Panc1 (cell line): ENCODE measurements around the gene PRR29. TPM values are rescaled to one million over a fixed set of nuclear protein-coding genes. Genes with fewer than 3 reads are reported as not detected.

Experiments used
- ATAC-seq: fragments of 200-7000 bp; cut with Tn5 transposase; 2 replicates; pipeline ENCODE4 v1.9.1; 2020; ENCODE audit warnings: mild to moderate bottlenecking, moderate library complexity
- BruUV-seq: library from RNA; stranded (reverse); fragments of 400-500 nt; replicated peaks from 2 replicates; lab custom pipeline; 2021; lab: Mats Ljungman, UMichigan
- CTCF ChIA-PET: fragments of 300-600 bp; sonication (Branson Sonifier 250); formaldehyde crosslinking; loops from one replicate; lab custom pipeline; 2022; ENCODE audit warnings: antibody characterized with exemption; lab: Charles Lee
- POLR2A ChIA-PET: fragments of 300-600 bp; sonication (Branson Sonifier 250); formaldehyde crosslinking; loops from one replicate; lab custom pipeline; 2022; ENCODE audit warnings: antibody characterized with exemption; lab: Charles Lee
- DNase-seq: peaks from one replicate; pipeline ENCODE4 v3.0.0-alpha.2; 2010; ENCODE audit warnings: low read depth, low spot score
- H3K27ac ChIP-seq: 2 replicates; pipeline ENCODE4 v1.5.1; 2011; ENCODE audit warnings: mild to moderate bottlenecking, low read length, inconsistent platforms
- H3K27me3 ChIP-seq: fragments of 200-500 bp; sonication (Bioruptor generic); 2 replicates; pipeline ENCODE4 v1.6.0; 2014; ENCODE audit warnings: low read length, inconsistent platforms; ENCODE audit not compliant: control insufficient read depth, insufficient read depth
- H3K36me3 ChIP-seq: fragments of 200-500 bp; sonication (Bioruptor generic); 2 replicates; pipeline ENCODE4 v1.5.1; 2014; ENCODE audit warnings: inconsistent platforms, mild to moderate bottlenecking, low read length, moderate library complexity; ENCODE audit not compliant: control insufficient read depth, insufficient read depth
- H3K4me1 ChIP-seq: 2 replicates; pipeline ENCODE4 v1.5.1; 2011; ENCODE audit warnings: inconsistent platforms, mild to moderate bottlenecking, low read length, moderate library complexity; ENCODE audit not compliant: control insufficient read depth, insufficient read depth
- H3K4me3 ChIP-seq, 2 experiments: 2 replicates each; pipeline ENCODE4 v1.5.1; 2011 to 2012; ENCODE audit warnings: low read depth in 2 of 2, low read length in 2 of 2, mild to moderate bottlenecking in 2 of 2, inconsistent platforms in 1 of 2, moderate library complexity in 1 of 2
- H3K9me3 ChIP-seq: fragments of 200-500 bp; sonication (Bioruptor generic); 2 replicates; pipeline ENCODE4 v1.5.1; 2014; ENCODE audit warnings: low read depth, mild to moderate bottlenecking, inconsistent platforms, low read length, moderate library complexity; ENCODE audit not compliant: control insufficient read depth, insufficient read depth
- CTCF ChIP-seq: fragments of 450-650 bp; IDR thresholded peaks from 2 replicates; pipeline ENCODE4 v1.5.1; 2017; ENCODE audit warnings: mild to moderate bottlenecking
- POLR2AphosphoS5 ChIP-seq: IDR thresholded peaks from 2 replicates; pipeline ENCODE4 v1.6.1; 2012; ENCODE audit warnings: mild to moderate bottlenecking, low read depth, low read length, moderate library complexity
- SIN3A ChIP-seq: IDR thresholded peaks from 2 replicates; pipeline ENCODE4 v1.6.1; 2012; ENCODE audit warnings: low read depth, mild to moderate bottlenecking, low read length, moderate library complexity, borderline replicate concordance; ENCODE audit not compliant: insufficient read depth
- TCF7L2 ChIP-seq: IDR thresholded peaks from 2 replicates; pipeline ENCODE4 v1.6.1; 2011; ENCODE audit warnings: mild to moderate bottlenecking, low read depth, low read length, inconsistent platforms
- in situ Hi-C: cut with HindIII; loops from 2 replicates; pipeline ENCODE4 v1.10.0; 2016; ENCODE audit warnings: low sequenced_read_pairs, low pct_unique_long_range_greater_than_20kb
- intact Hi-C: fragments of 100-400 bp; cut with micrococcal nuclease; formaldehyde crosslinking; loops from one replicate; pipeline ENCODE4 v1.10.0; 2022; ENCODE audit not compliant: unreplicated experiment
- total RNA-seq: library from RNA; stranded (reverse); gene quantifications from one replicate; pipeline ENCODE4 v1.2.1, GENCODE V29; 2021; ENCODE audit not compliant: unreplicated experiment
- TF ChIP-seq, protein P1 (sequence below), 2 experiments: IDR thresholded peaks; 2 replicates each; pipeline ENCODE4 v1.6.1; 2011 to 2012; ENCODE audit warnings: low read depth in 2 of 2, control low read depth in 1 of 2, low read length in 1 of 2, mild to moderate bottlenecking in 1 of 2, moderate library complexity in 1 of 2; ENCODE audit not compliant: insufficient read depth in 1 of 2

Gene PRR29
- total RNA-seq, 1 experiment from 2014 or later, result 0.10 TPM

- no peak for DNase-seq
- H3K4me3 ChIP-seq, result no peak overlapping the region
- no peaks in the 10 kb centered on the region for H3K27me3 ChIP-seq
- H3K9me3 ChIP-seq, result no peaks in the 10 kb centered on the region
- intact Hi-C loops, result no loop called here
- no peak for ATAC-seq
- no peaks in the 10 kb centered on the region for H3K36me3 ChIP-seq
- ChIA-PET POLR2A (no interaction called here), CTCF (interaction anchor here (0.6 kb wide), 1 partner anchor 121 kb away, joined by 6 read pairs; no protein-coding TSS in a partner anchor)
- no TSS peak for BruUV-seq
- no peak overlapping the region for H3K27ac ChIP-seq
- no peaks in the 10 kb centered on the region for H3K4me1 ChIP-seq
- TF ChIP-seq POLR2AphosphoS5, result no peak
- no peak for TF ChIP-seq CTCF
- TF ChIP-seq SIN3A, result no peak
- TF ChIP-seq, protein P1, sequence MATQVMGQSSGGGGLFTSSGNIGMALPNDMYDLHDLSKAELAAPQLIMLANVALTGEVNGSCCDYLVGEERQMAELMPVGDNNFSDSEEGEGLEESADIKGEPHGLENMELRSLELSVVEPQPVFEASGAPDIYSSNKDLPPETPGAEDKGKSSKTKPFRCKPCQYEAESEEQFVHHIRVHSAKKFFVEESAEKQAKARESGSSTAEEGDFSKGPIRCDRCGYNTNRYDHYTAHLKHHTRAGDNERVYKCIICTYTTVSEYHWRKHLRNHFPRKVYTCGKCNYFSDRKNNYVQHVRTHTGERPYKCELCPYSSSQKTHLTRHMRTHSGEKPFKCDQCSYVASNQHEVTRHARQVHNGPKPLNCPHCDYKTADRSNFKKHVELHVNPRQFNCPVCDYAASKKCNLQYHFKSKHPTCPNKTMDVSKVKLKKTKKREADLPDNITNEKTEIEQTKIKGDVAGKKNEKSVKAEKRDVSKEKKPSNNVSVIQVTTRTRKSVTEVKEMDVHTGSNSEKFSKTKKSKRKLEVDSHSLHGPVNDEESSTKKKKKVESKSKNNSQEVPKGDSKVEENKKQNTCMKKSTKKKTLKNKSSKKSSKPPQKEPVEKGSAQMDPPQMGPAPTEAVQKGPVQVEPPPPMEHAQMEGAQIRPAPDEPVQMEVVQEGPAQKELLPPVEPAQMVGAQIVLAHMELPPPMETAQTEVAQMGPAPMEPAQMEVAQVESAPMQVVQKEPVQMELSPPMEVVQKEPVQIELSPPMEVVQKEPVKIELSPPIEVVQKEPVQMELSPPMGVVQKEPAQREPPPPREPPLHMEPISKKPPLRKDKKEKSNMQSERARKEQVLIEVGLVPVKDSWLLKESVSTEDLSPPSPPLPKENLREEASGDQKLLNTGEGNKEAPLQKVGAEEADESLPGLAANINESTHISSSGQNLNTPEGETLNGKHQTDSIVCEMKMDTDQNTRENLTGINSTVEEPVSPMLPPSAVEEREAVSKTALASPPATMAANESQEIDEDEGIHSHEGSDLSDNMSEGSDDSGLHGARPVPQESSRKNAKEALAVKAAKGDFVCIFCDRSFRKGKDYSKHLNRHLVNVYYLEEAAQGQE (IDR thresholded peaks at IDR 0.05; ENCODE audit: insufficient read depth in 1 of 2, low read depth in 2 of 2, low read length in 1 of 2), result no peak
- TF ChIP-seq TCF7L2, result no peak
- in situ Hi-C loops, result no loop called here
Measured at GRCh38 chr17:63984651-63985386, 13.3 kb upstream of the PRR29 start.

DNA sequence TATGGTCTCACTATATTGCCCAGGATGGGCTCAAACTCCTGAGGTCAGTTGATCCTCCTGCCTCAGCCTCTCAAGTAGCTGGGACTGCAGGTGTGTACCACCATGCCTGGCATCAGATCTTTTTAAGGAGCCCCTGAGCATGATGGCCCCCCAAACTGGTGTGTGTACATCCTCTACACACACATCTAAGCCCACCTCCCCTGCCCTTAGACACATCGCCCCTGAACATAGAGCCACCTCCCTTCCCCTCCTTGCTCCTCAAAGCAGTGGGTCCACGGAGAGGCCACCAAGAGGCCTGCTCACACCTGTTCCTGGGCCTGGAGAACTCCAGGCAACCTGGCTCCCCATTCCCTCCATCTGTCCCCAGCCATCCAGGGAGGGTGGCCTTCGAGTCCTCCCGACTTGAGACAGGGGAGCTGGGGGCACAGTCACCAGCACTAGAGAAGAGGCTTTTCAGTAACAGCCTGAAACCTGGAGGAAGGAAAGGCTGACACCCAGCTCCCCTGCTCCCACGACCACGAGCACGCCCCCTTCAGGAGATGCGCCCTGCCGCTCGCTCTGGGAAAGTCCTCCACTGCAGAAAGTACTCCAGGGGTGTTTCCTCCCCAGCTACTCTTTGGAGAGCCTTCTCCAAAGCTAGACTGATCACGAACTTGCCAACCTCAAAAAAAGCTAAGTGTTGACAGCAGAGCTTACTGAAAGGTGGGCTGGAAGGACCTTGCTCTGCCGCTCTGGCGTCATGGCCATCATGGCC lies 12.6 kb upstream of the PRR29 start:
- no TSS peak for BruUV-seq
- CTCF ChIA-PET, result interaction anchor here (0.6 to 0.7 kb wide), 2 partner anchors 67 to 122 kb away, joined by 6 to 11 read pairs; no protein-coding TSS in a partner anchor
- POLR2A ChIA-PET, result no interaction called here
- H3K27me3 ChIP-seq, result no peaks in the 10 kb centered on the region
- DNase-seq (no peak), ATAC-seq (no peak)
- no peaks in the 10 kb centered on the region for H3K4me1 ChIP-seq
- TF ChIP-seq CTCF, result no peak
- no peak for TF ChIP-seq TCF7L2
- TF ChIP-seq, protein P1 (IDR thresholded peaks at IDR 0.05; ENCODE audit: insufficient read depth in 1 of 2, low read depth in 2 of 2, low read length in 1 of 2), result no peak
- TF ChIP-seq POLR2AphosphoS5, result no peak
- TF ChIP-seq SIN3A, result no peak
- in situ Hi-C loops, result no loop called here
- H3K36me3 ChIP-seq, result no peaks in the 10 kb centered on the region
- H3K27ac ChIP-seq, result no peak overlapping the region
- H3K4me3 ChIP-seq, result no peak overlapping the region
- intact Hi-C loops, result no loop called here
- H3K9me3 ChIP-seq, result no peaks in the 10 kb centered on the region
